Activated T-cell treated with anti-CD3 and anti-CD28 coated beads, Interleukin-2, amount 50 U/mL, for 4 hours (primary cell): ENCODE results near the gene NT5DC4. TPM values are rescaled to one million over a fixed set of nuclear protein-coding genes. Genes with fewer than 3 reads are reported as not detected.

Source experiments
- ATAC-seq, 2 donors: fragments of 200-7000 bp; cut with Tn5 transposase; one replicate each; pipeline ENCODE4 v1.10.0; 2021
- DNase-seq: peaks from one replicate; pipeline ENCODE4 v3.0.0-alpha.2; 2020
- H3K27me3 Mint-ChIP-seq: one replicate; pipeline ENCODE4 v1.8.0; 2021; ENCODE audit warnings: low read depth, mixed read lengths
- H3K36me3 Mint-ChIP-seq: one replicate; pipeline ENCODE4 v1.8.0; 2022; ENCODE audit warnings: mixed read lengths; ENCODE audit not compliant: insufficient read depth
- H3K4me1 Mint-ChIP-seq: one replicate; pipeline ENCODE4 v1.8.0; 2021; ENCODE audit warnings: low read depth, mixed read lengths
- H3K4me3 Mint-ChIP-seq: one replicate; pipeline ENCODE4 v1.8.0; 2021; ENCODE audit warnings: mild to moderate bottlenecking, moderate library complexity, mixed read lengths
- H3K9me3 Mint-ChIP-seq: one replicate; pipeline ENCODE4 v1.8.0; 2021; ENCODE audit warnings: mixed read lengths
- total RNA-seq, 3 donors: library from RNA; stranded (reverse); gene quantifications; one replicate each; pipeline ENCODE4 v1.2.1, GENCODE V29; 2021

NT5DC4 gene
- total RNA-seq, 3 donors from 2014 or later = not detected

DNA sequence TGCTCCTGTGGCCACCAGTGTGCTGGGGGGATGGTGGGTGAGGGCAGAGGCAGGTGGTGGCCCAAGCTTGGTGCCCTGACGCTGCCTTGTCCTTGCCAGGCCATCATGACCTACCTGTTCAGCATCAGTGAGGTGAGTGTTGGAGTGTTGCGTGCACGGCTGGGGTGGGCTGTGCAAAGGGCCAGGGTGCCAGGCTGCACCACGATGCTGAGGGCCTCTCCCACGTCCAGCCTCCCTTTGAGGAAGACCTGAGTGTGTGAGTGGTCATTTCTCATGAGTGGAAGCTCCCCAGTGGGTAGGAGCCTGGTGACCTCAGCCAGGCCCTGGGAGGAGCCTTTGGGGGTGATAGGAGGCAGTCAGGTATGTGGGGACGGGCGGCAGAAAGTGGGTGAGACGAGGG is 3.2 kb downstream of the NT5DC4 start:
- peaks cover 5% of the 10 kb centered on the region for H3K4me1 Mint-ChIP-seq
- no peaks in the 10 kb centered on the region for H3K9me3 Mint-ChIP-seq
- H3K36me3 Mint-ChIP-seq = no peaks in the 10 kb centered on the region
- peaks cover 4% of the 10 kb centered on the region for H3K27me3 Mint-ChIP-seq
- ATAC-seq (no peak), DNase-seq (no peak)
- H3K4me3 Mint-ChIP-seq = no peak overlapping the region

DNA sequence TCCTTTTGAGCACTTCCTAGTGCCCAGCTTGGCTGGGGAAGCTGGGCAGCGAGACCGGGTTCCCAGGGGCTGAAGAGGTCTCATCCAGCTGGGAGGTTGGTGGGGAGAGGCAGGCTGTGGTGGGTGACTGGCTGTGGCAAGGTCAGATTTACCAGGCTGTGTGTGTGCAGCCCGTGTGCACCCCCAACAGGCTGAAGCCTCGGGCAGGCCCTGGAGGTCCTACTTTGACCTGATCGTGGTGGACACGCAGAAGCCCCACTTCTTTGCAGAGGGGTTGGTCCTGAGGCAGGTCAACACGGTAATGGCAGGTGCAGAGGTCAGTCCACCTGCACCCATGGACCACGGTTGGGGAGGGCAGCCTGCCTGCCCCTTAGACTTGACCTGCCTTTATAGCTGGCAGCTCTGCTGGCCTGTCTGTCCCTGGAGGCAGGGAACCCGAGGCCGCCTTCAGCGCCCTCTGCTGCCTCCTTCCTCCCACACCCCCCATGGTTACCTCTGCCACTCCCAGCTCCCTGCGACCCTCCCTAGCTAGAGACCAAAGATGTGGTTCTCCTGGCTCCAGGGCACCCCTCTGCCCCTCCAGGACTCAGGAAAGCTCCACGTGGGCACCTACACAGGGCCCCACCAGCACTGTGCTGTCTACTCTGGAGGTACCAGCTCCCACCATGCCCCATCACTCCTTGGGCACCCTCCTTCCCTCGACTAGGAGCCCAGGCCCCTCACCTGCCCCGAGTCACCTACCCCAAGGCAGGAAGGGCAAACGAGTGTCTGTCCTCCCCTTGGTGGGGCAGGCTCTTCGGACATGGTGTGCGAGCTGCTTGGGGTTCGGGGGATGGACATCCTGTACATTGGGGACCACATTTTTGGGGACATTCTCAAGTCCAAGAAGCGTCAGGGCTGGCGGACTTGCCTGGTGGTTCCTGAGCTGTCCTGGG is 4.0 kb downstream of the NT5DC4 start:
- Mint-ChIP-seq H3K27me3 (peaks cover 4% of the 10 kb centered on the region), H3K4me3 (no peak overlapping the region), H3K4me1 (peaks cover 5% of the 10 kb centered on the region), H3K9me3 (no peaks in the 10 kb centered on the region), H3K36me3 (no peaks in the 10 kb centered on the region)
- ATAC-seq = no peak
- DNase-seq = no peak

DNA sequence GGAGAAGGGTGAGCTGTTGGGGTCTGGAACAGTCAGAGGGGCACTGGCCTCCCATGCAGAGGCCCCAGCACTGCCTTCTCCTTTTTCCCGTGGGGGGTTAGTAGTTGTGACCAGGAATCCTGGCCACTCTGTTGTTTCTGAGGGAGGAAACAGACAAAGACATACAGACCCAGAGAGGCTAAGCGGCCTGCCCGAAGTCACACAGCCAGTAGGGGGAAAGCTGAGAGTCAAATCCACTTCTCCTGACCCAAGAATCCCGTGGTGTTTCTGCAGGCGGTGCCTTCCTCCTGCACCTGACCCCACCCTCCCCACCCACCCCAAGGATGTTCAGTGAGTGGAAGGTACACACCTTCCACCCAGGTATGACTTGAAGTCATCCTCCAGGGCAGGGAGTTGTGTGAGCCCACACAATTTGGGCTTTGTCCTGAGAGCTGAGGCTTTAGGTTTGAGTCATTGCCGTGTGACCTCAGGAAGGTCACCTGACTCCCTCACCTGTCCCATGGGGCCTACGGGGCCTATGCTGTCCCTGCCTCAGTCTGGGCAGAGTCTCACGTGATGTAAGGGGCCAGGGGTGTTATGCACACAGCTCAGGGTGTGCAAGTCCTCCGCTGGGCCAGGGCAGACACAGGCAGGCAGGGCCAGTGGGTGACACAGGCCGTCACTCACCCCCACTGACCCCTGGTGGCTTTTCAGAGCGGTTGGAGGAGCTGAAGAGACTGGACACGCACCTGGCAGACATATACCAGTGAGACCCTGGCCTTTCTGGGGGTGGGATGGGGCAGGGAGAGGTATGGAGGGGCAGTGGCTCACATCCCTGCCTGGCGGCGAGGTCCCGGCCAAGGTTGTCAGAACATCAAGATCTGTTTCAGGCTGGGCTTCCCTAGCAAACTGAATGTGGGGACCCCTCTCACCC is 5.0 kb downstream of the NT5DC4 start:
- Mint-ChIP-seq H3K9me3 (no peaks in the 10 kb centered on the region), H3K4me1 (peaks cover 5% of the 10 kb centered on the region), H3K4me3 (no peak overlapping the region), H3K27me3 (peaks cover 4% of the 10 kb centered on the region), H3K36me3 (no peaks in the 10 kb centered on the region)
- DNase-seq (no peak), ATAC-seq (no peak)

GRCh38 chr2:112726487-112727190 is 5.8 kb downstream of the NT5DC4 start:
- Mint-ChIP-seq H3K4me3 (no peak overlapping the region), H3K36me3 (no peaks in the 10 kb centered on the region), H3K27me3 (peaks cover 4% of the 10 kb centered on the region), H3K9me3 (no peaks in the 10 kb centered on the region), H3K4me1 (peaks cover 5% of the 10 kb centered on the region)
- peak; percentile 97 for ATAC-seq
- peak; percentile 86 for DNase-seq

GRCh38 chr2:112727276-112728028 is 6.6 kb downstream of the NT5DC4 start:
- DNase-seq (no peak), ATAC-seq (no peak)
- H3K27me3 Mint-ChIP-seq = peaks cover 4% of the 10 kb centered on the region
- no peaks in the 10 kb centered on the region for H3K36me3 Mint-ChIP-seq
- H3K4me1 Mint-ChIP-seq = peaks cover 5% of the 10 kb centered on the region
- no peaks in the 10 kb centered on the region for H3K9me3 Mint-ChIP-seq
- H3K4me3 Mint-ChIP-seq = no peak overlapping the region

DNA sequence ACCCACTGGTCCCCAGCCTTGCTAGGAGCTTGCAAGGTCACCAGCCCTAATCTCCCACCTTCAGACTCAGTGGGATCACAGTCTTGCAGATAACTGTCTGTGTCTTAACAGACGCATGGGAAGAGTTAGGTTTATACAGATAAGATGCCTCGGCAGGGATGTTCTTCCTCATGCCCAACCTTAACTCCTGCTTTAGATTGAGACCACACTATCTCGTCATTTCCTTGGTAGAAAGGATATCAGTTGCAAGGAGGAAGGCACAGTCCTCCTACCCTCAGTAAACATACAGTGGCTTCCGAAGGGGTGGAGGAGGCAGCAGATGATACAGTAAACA is 7.2 kb downstream of the NT5DC4 start:
- peaks cover 5% of the 10 kb centered on the region for H3K4me1 Mint-ChIP-seq
- peaks cover 4% of the 10 kb centered on the region for H3K27me3 Mint-ChIP-seq
- no peak overlapping the region for H3K4me3 Mint-ChIP-seq
- DNase-seq = no peak
- no peak for ATAC-seq
- no peaks in the 10 kb centered on the region for H3K9me3 Mint-ChIP-seq
- H3K36me3 Mint-ChIP-seq = no peaks in the 10 kb centered on the region

GRCh38 chr2:112728378-112729175 is 7.8 kb downstream of the NT5DC4 start:
- Mint-ChIP-seq H3K4me3 (no peak overlapping the region), H3K9me3 (no peaks in the 10 kb centered on the region), H3K36me3 (no peaks in the 10 kb centered on the region), H3K4me1 (peaks cover 5% of the 10 kb centered on the region), H3K27me3 (peaks cover 4% of the 10 kb centered on the region)
- no peak for ATAC-seq
- DNase-seq = no peak

- ATAC-seq = no peak
These were observed 9.4 kb downstream of the NT5DC4 start for GRCh38 chr2:112730216-112730615.

GRCh38 chr2:112730791-112731190 is 10.0 kb downstream of the NT5DC4 start:
- Mint-ChIP-seq H3K4me1 (peaks cover 5% of the 10 kb centered on the region), H3K36me3 (no peaks in the 10 kb centered on the region), H3K9me3 (no peaks in the 10 kb centered on the region), H3K27me3 (peaks cover 4% of the 10 kb centered on the region), H3K4me3 (no peak overlapping the region)
- ATAC-seq = no peak
- DNase-seq = no peak

More at GRCh38 chr2:112730216-112730615, 9.4 kb downstream of the NT5DC4 start:
- peaks cover 5% of the 10 kb centered on the region for H3K4me1 Mint-ChIP-seq
- no peak overlapping the region for H3K4me3 Mint-ChIP-seq
- H3K36me3 Mint-ChIP-seq = no peaks in the 10 kb centered on the region
- DNase-seq = no peak
- H3K27me3 Mint-ChIP-seq = peaks cover 4% of the 10 kb centered on the region
- no peaks in the 10 kb centered on the region for H3K9me3 Mint-ChIP-seq

DNA sequence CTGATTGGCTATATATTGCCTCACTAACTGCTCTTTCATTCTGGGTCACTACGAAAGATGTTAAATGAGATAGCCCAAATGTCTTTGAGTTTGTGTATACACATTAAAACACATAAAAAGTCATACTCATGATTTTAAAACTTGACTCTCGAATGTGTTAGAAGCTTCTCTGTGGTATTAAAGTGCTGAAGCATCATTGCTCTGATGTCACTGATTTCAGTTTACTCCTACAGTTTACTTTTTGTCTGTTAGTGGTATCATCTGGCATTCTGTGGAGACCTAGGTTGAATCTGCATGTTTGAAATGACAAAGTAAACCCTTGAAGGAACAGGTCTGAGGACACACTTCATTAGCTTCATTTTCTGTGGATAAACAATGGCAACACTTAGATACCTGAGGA is 10.7 kb downstream of the NT5DC4 start:
- no peak overlapping the region for H3K4me3 Mint-ChIP-seq
- H3K4me1 Mint-ChIP-seq = peaks cover 4% of the 10 kb centered on the region
- H3K27me3 Mint-ChIP-seq = peaks cover 4% of the 10 kb centered on the region
- no peaks in the 10 kb centered on the region for H3K9me3 Mint-ChIP-seq
- H3K36me3 Mint-ChIP-seq = no peaks in the 10 kb centered on the region
- ATAC-seq (no peak), DNase-seq (no peak)

DNA sequence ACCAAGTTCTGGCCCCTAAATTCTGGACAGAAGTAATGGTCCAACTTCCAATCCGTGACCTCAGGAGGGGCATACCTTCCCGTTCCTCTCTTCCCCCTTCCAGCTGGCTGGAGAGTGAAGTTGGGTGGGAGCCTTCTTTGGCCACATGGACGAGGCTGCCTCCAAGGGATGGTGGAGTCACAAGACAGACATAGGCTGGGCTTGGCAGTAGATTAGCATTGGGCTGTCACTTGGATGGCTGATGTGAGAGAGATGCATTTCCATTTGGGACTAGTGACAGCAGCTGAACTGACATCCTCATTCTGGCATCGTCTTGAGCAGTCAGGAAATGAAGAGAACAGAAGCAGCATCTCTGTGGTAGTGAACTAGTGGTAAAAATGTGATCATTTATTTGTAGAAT is 12.6 kb downstream of the NT5DC4 start:
- Mint-ChIP-seq H3K36me3 (no peaks in the 10 kb centered on the region), H3K4me3 (no peak overlapping the region), H3K9me3 (no peaks in the 10 kb centered on the region), H3K4me1 (no peaks in the 10 kb centered on the region), H3K27me3 (no peaks in the 10 kb centered on the region)
- ATAC-seq = no peak
- no peak for DNase-seq

DNA sequence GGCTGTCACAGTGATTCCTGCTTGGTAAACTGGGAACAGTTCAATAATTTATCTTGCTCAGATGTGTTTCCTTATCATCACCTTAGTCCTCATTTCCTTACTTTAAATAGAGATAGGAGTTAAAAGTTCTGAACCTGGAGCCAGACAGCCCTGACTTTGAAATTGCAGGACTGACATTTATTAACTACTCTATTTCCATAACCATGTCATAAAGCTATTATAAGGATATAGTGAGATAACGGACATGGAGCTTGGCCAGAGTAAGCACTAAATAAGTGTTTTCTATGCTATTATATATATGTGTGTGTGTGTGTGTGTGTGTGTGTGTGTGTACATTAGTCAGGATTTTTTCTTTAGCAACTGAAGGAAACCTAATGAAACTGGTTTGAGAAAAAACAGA is 13.1 kb downstream of the NT5DC4 start:
- ATAC-seq (no peak), DNase-seq (no peak)
- no peaks in the 10 kb centered on the region for H3K27me3 Mint-ChIP-seq
- H3K4me1 Mint-ChIP-seq = no peaks in the 10 kb centered on the region
- no peaks in the 10 kb centered on the region for H3K9me3 Mint-ChIP-seq
- no peak overlapping the region for H3K4me3 Mint-ChIP-seq
- H3K36me3 Mint-ChIP-seq = no peaks in the 10 kb centered on the region

DNA sequence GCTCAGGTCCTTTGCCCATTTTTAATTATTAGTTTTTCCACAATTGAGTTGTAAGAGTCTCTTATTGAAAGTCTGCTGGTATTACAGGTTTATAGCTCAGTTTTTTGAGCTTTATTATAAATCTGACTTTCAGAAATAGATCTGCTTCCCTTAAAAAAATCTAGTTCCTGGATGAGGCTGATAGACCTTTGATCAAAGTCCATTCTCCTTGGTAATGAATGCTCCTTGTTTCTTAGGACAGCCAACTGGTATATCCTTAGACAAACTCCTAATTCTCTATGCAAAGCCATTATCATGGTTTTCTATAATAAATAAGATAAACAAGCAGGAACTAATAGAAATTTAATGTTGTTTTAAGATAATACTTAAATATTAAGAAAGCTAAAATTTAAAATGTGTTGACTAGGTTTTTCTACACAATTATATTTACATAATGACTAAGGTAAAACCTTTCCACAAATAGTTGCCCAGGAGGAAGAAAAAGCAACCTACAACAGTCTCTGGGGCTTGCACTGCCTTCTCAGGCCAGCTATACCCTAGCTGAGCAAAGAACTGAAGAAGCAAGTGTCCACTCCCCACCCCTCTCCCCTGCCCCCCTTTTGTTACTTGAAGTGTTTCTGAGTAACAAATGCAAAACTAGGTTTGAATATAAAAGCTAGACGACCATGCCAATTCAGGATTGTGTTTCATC is 16.9 kb downstream of the NT5DC4 start:
- H3K4me1 Mint-ChIP-seq = no peaks in the 10 kb centered on the region
- no peaks in the 10 kb centered on the region for H3K27me3 Mint-ChIP-seq
- H3K4me3 Mint-ChIP-seq = no peak overlapping the region
- DNase-seq = no peak
- H3K36me3 Mint-ChIP-seq = no peaks in the 10 kb centered on the region
- no peak for ATAC-seq
- H3K9me3 Mint-ChIP-seq = no peaks in the 10 kb centered on the region
